Progenitor cell of endocrine pancreas (in vitro differentiated cells): ENCODE data around the gene ROBO4. TPM values are rescaled to one million over a fixed set of nuclear protein-coding genes. Genes with fewer than 3 reads are reported as not detected.

Experiments used
- DNase-seq: peaks from one replicate; pipeline ENCODE4 v3.0.0; 2021; ENCODE audit warnings: low spot score; ENCODE audit not compliant: unreplicated experiment
- H3K27ac Mint-ChIP-seq: 2 replicates; pipeline ENCODE4 v1.8.0; 2021; ENCODE audit warnings: mild to moderate bottlenecking, moderate library complexity, mixed read lengths
- H3K27me3 Mint-ChIP-seq: 2 replicates; pipeline ENCODE4 v1.8.0; 2021; ENCODE audit warnings: mixed read lengths
- H3K36me3 Mint-ChIP-seq: 2 replicates; pipeline ENCODE4 v1.8.0; 2022; ENCODE audit warnings: mixed read lengths; ENCODE audit not compliant: insufficient read depth
- H3K4me1 Mint-ChIP-seq: 2 replicates; pipeline ENCODE4 v1.8.0; 2021; ENCODE audit warnings: low read depth, mixed read lengths
- H3K4me3 Mint-ChIP-seq: 2 replicates; pipeline ENCODE4 v1.8.0; 2021; ENCODE audit warnings: low read depth, mild to moderate bottlenecking, moderate library complexity, mixed read lengths
- H3K9me3 Mint-ChIP-seq: 2 replicates; pipeline ENCODE4 v1.8.0; 2021; ENCODE audit warnings: low read depth, mixed read lengths
- total RNA-seq: library from RNA; stranded (reverse); gene quantifications from 2 replicates; pipeline ENCODE4 v1.2.1, GENCODE V29; 2021
- TF ChIP-seq, protein P1 (sequence below): fragments of 200-600 bp; sonication (generic); IDR thresholded peaks from one replicate; pipeline ENCODE4 v1.5.0; 2021; ENCODE audit warnings: antibody characterized with exemption, mild to moderate bottlenecking; ENCODE audit not compliant: unreplicated experiment

Gene ROBO4
- total RNA-seq, 1 donor from 2014 or later: not detected

GRCh38 chr11:124869331-124869730 is 28.3 kb downstream of the ROBO4 start:
- DNase-seq: no peak
- TF ChIP-seq, protein P1, sequence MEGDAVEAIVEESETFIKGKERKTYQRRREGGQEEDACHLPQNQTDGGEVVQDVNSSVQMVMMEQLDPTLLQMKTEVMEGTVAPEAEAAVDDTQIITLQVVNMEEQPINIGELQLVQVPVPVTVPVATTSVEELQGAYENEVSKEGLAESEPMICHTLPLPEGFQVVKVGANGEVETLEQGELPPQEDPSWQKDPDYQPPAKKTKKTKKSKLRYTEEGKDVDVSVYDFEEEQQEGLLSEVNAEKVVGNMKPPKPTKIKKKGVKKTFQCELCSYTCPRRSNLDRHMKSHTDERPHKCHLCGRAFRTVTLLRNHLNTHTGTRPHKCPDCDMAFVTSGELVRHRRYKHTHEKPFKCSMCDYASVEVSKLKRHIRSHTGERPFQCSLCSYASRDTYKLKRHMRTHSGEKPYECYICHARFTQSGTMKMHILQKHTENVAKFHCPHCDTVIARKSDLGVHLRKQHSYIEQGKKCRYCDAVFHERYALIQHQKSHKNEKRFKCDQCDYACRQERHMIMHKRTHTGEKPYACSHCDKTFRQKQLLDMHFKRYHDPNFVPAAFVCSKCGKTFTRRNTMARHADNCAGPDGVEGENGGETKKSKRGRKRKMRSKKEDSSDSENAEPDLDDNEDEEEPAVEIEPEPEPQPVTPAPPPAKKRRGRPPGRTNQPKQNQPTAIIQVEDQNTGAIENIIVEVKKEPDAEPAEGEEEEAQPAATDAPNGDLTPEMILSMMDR: no peak
- no peaks in the 10 kb centered on the region for H3K36me3 Mint-ChIP-seq
- peaks cover 100% of the 10 kb centered on the region for H3K27me3 Mint-ChIP-seq
- no peaks in the 10 kb centered on the region for H3K9me3 Mint-ChIP-seq
- H3K4me3 Mint-ChIP-seq: no peak overlapping the region
- no peaks in the 10 kb centered on the region for H3K4me1 Mint-ChIP-seq
- H3K27ac Mint-ChIP-seq: no peak overlapping the region

DNA sequence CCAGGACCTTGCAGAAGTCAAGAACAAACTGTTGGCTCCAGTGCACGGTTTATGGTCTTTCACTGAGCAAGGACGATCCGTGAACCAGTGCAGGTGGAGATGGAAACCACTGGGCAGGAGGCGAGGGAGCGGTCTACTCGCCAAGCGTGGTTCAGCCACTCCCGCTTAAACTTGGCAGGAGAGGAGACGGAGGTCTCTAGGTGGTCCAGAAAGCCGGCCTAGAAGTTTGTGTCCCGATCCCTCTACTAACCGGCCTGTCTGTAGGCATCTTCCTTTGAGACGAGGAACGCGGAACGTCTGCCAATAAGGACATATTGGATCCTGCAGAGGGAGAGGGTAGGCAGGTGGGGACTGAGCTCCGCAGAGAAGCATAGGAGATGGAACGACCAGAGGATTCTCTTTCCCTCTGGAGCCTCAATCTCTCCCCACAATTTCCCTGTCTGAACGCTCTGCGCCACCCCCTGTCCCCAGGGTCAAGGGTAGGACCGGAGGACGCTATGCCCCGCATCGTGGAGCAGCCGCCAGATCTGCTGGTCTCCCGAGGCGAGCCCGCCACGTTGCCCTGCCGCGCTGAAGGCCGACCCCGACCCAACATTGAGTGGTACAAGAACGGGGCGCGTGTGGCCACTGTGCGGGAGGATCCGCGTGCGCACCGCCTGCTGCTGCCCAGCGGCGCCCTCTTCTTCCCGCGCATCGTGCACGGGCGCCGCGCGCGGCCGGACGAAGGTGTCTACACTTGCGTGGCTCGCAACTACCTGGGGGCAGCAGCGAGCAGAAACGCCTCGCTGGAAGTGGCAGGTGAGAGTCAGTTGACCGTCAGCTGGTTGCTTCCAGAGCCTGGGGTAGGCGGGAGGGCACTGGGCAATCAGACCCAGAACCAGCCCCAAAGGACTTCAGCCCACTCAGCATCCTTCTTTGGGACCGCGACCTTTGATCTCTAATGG is 29.1 kb downstream of the ROBO4 start:
- H3K27me3 Mint-ChIP-seq: peaks cover 100% of the 10 kb centered on the region
- no peaks in the 10 kb centered on the region for H3K36me3 Mint-ChIP-seq
- H3K4me3 Mint-ChIP-seq: no peak overlapping the region
- no peak overlapping the region for H3K27ac Mint-ChIP-seq
- TF ChIP-seq, protein P1: peak; percentile 23
- peaks cover 1% of the 10 kb centered on the region for H3K4me1 Mint-ChIP-seq
- DNase-seq: no peak
- H3K9me3 Mint-ChIP-seq: no peaks in the 10 kb centered on the region

GRCh38 chr11:124867700-124868099 is 30.0 kb downstream of the ROBO4 start:
- Mint-ChIP-seq H3K4me3 (no peak overlapping the region), H3K4me1 (peaks cover 7% of the 10 kb centered on the region), H3K27ac (no peak overlapping the region), H3K36me3 (no peaks in the 10 kb centered on the region), H3K9me3 (no peaks in the 10 kb centered on the region), H3K27me3 (peaks cover 100% of the 10 kb centered on the region)
- TF ChIP-seq, protein P1: peak; percentile 59
- no peak for DNase-seq

DNA sequence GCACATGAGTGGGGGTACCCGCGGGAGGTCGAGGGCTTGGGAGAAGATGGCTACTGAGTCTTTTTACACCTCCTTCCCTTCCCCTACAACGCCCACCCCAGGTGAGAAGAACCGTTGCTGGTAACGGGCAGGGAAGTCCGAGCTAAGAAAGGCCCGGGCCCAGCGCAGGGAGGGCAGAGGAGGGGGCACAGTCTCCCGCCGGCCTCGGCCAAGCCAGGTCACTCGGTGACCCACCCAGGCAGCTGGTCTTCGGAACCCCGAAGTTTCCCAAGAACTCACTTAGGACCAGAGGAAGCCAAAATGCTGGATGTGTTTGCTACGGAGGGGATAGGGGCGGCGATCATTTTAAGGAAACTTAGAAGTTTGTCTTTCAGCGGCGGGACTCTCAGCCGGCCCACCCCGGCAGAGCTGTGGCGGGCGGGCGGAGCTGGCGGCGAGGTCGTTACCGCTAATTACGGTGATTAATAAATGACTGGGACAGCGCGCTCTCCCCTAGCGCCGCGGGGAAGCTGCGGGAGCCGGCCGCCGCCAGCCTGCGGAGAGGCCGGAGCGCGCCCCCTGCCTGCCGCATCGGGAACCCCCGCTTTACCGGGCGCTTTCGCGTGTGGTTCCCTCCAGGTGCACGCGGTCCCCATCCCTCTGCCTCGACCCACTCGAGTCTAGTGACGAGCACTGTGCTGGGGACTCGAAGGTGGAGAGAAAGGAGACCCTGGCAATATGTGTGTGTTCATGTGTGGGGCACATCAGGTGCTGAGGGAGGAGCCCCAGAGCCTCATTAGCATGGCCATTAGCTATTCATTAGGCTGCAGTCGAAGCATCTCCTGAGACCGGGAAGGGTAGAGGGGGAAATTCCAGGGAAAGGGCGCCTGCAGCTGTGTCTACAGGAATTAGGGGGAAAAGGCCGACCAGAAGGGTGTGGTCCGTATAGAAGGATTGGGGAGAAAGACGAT is 31.5 kb downstream of the ROBO4 start:
- no peaks in the 10 kb centered on the region for H3K36me3 Mint-ChIP-seq
- peak; percentile 61 for DNase-seq
- no peak overlapping the region for H3K27ac Mint-ChIP-seq
- peak overlapping the region; percentile 43 for H3K4me3 Mint-ChIP-seq
- no peaks in the 10 kb centered on the region for H3K9me3 Mint-ChIP-seq
- H3K4me1 Mint-ChIP-seq: peaks cover 8% of the 10 kb centered on the region
- TF ChIP-seq, protein P1: peak; percentile 86
- peaks cover 100% of the 10 kb centered on the region for H3K27me3 Mint-ChIP-seq
